Urinary bladder (tissue), 4 donors: ENCODE measurements around the gene SDF2L1. TPM values are rescaled to one million over a fixed set of nuclear protein-coding genes. Genes with fewer than 3 reads are reported as not detected.
A peak's percentile ranks its signal among the peaks of the same experiment; 100 is the strongest.
"Not testable (repeated sequence)": the region's sequence is repeated elsewhere in the genome, so short reads cannot be mapped to it uniquely, and the experiment has no call there.

Experiments
- DNase-seq: peaks from one replicate; pipeline ENCODE4 v3.0.0-alpha.2; 2015; ENCODE audit errors: extremely low spot score
- H3K27ac ChIP-seq: one replicate; pipeline ENCODE4 v1.5.1; 2013; ENCODE audit warnings: low read depth, mild to moderate bottlenecking, moderate library complexity
- H3K36me3 ChIP-seq: one replicate; pipeline ENCODE4 v1.6.1; 2013; ENCODE audit warnings: mild to moderate bottlenecking, moderate library complexity; ENCODE audit not compliant: insufficient read depth
- H3K4me1 ChIP-seq: one replicate; pipeline ENCODE4 v1.6.1; 2013; ENCODE audit warnings: mild to moderate bottlenecking, moderate library complexity; ENCODE audit not compliant: insufficient read depth
- H3K4me3 ChIP-seq: one replicate; pipeline ENCODE4 v1.5.1; 2013; ENCODE audit warnings: low read depth, low read length
- WGBS: extraction: QIAGEN DNeasy Blood & Tissue Kit; methylation state at CpG from one replicate; pipeline ENCODE4 v1.1.7; 2013; 5-methylcytosine and 5-hydroxymethylcytosine counted together
- polyA plus RNA-seq: library from polyadenylated mRNA; stranded (reverse); fragments of 200-250 nt; gene quantifications from one replicate; pipeline ENCODE4 v1.2.3, GENCODE V29; 2013
- small RNA-seq: library from RNA; depleted of rRNA; stranded (forward); fragments of <200 nt; gene quantifications from one replicate; pipeline ENCODE3, GENCODE V24; 2014
- total RNA-seq: library from RNA; depleted of rRNA; stranded (reverse); fragments of >200 nt; gene quantifications from one replicate; pipeline ENCODE4 v1.2.3, GENCODE V29; 2014
- donor health status: healthy with polysubstance abuse.
- donor health status: healthy.

The SDF2L1 gene
- total and polyA plus RNA-seq, 2 donors = 5.1 to 58.0 TPM

DNA sequence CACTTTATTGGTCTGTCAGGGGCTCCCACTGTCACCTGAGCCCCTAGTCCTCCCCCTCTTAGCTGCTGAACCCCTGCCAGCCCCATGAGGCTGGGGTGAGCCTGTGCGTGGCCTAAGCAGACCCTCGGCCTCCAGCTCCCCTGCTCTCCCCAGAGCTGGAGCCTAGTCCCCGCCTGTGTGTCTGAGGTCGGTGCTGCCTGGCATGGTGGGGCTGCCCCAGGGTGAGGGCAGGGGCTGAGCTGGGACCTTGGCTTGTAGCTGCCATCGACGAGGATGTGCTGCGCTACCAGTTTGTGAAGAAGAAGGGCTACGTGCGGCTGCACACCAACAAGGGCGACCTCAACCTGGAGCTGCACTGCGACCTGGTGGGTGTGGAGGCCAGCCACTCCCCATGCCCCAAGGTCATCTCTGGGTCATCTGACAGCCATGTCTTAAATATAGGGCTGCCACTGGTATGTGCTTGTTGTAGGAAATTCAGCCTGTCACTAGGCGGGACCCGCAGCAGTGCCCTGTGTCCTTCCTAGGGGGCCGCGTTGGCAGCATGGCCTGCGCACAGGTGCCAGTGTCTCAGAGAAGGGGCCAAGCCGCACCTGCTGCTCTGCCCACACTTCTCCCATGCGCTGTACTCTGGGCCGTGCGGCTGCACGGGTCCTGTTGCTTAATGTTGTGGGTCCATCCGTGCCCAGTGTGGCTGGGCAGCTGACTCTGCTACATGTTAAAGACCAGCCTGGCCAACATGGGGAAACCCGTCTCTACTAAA is 44.7 kb downstream of the SDF2L1 start:
- DNase-seq = no peak
- Histone ChIP-seq H3K4me1 (no peaks in the 10 kb centered on the region), H3K36me3 (no peaks in the 10 kb centered on the region), H3K27ac (no peak overlapping the region), H3K4me3 (no peak overlapping the region)
- WGBS = 94% methylated on average over 23 of the region's 23 CpGs

DNA sequence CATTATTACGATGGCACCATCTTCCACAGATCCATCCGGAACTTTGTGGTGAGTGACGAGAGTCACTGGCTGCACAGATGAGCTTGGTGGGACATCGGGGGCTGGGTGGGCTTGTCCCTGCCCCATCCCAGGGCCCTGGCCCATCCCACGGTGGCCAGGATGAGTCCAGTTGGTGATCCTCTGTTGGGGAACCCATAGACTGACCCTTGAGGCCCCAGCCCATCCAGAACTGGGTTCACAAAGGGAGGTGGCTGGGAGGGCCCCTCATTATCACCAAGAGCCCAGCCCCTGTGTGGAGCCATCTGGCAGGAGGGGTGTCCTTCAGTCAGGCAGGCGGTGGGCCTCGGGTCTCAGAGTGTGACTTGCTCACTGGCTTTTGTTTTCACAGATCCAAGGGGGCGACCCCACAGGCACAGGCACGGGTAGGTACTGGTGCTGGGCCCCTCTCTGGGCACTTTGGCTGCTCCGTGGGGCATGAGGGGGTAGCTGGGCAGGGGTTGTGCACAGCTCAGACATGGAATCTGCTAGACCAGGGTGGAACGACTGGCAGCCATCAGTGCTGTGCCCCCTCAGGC is 45.7 kb downstream of the SDF2L1 start:
- Histone ChIP-seq H3K36me3 (no peaks in the 10 kb centered on the region), H3K4me3 (no peak overlapping the region), H3K27ac (no peak overlapping the region), H3K4me1 (no peaks in the 10 kb centered on the region)
- WGBS = 93% methylated on average over 11 of the region's 11 CpGs
- DNase-seq = no peak

DNA sequence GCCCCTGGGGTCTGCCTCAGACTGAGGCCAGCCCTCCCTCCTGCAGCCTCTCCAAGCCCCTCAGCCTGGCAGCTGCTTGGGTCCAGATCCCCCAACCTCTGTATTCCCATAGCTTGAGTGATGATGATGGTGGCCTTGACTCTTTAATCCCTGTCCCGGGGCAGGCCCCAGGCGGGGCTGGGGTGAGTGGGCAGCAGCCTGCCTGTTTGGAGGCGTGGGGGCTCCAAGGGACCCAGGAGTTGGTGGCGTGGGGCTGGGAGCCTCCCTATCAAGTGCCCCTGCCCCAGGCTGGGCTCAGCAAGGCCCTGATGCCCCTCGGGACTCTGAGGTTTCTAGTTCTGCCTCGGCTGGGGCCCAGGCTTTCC is 46.2 kb downstream of the SDF2L1 start:
- WGBS = 90% methylated on average over 6 of the region's 6 CpGs
- H3K4me3 ChIP-seq = no peak overlapping the region
- H3K4me1 ChIP-seq = no peaks in the 10 kb centered on the region
- no peak for DNase-seq
- H3K36me3 ChIP-seq = no peaks in the 10 kb centered on the region
- H3K27ac ChIP-seq = no peak overlapping the region

DNA sequence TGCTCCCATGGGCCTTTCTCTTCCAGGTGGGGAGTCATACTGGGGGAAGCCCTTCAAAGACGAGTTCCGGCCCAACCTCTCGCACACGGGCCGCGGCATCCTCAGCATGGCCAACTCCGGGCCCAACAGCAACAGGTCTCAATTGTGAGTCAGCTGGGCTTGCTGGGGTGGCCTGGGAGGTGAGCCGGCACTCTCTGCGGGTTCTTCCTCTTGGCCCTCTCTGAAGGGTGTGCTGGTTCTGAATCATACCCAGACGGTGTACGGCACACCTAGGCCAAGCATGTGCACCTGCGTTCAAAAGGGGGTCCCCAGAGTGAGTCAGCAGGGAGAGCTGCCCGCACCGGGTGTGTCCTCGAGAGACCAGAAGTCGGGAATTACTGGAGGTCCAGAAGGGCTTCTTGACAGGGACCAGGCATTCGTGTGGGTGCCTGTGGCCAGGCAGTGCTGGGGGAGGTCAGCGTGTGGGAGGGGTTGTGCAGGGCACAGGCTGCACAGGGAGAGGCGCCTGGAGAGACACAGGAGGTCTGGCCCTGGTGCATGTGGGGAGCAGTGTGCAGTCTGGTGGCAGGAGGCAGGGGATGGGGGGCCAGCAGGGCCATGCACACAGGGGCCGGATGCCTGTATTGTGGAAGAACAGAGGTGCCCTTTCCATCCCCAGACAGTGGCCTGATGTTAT is 46.7 kb downstream of the SDF2L1 start:
- H3K27ac ChIP-seq = no peak overlapping the region
- H3K4me3 ChIP-seq = no peak overlapping the region
- H3K4me1 ChIP-seq = no peaks in the 10 kb centered on the region
- no peak for DNase-seq
- 92% methylated on average over 20 of the region's 20 CpGs for WGBS
- peaks cover 1% of the 10 kb centered on the region for H3K36me3 ChIP-seq

DNA sequence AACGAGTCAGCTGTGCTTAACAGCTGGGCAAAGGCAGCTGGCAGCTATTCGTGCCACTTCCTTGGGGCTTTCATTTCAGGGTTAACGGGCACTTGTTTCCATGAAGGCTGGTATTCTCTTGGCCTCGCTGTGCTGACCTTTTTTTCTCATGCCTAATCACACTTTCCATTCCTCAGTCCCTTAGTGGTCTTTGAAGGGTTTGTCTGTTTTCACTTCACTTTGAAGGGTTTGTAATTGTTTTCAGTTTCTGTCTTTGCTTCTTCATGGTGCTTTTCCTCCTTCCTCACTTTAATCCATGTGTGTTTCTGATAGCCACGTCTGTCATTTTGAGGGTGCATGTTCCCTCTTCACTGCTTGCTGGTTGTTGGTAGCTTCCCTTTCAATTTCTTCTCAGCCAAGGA is 48.3 kb downstream of the SDF2L1 start:
- no peaks in the 10 kb centered on the region for H3K4me1 ChIP-seq
- H3K4me3 ChIP-seq = no peak overlapping the region
- no peak for DNase-seq
- WGBS = 75% methylated on average over 5 of the region's 5 CpGs
- peaks cover 6% of the 10 kb centered on the region for H3K36me3 ChIP-seq
- H3K27ac ChIP-seq = no peak overlapping the region

DNA sequence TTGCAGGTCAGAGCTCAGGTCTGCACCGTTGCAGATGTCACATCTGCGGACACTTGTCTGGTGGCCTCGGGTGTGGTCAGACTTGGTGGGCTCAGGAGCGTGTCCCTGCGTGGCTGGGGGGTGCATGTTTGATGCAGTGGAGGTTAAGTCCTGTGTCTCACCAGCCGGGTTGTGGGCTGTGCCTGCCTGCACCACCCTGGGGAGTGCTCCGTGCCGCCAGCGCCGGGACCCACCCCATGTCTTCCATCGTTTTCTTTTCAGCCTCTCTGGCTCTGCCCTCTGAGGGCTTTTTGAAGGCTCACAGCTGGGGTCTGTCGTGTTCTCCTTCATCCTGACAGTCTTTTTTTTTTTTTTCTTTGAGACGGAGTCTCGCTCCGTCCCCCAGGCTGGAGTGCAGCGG is 49.7 kb downstream of the SDF2L1 start:
- no peak overlapping the region for H3K4me3 ChIP-seq
- H3K36me3 ChIP-seq = peaks cover 8% of the 10 kb centered on the region
- no peaks in the 10 kb centered on the region for H3K4me1 ChIP-seq
- no peak overlapping the region for H3K27ac ChIP-seq
- DNase-seq = no peak
- 84% methylated on average over 16 of the region's 16 CpGs for WGBS

DNA sequence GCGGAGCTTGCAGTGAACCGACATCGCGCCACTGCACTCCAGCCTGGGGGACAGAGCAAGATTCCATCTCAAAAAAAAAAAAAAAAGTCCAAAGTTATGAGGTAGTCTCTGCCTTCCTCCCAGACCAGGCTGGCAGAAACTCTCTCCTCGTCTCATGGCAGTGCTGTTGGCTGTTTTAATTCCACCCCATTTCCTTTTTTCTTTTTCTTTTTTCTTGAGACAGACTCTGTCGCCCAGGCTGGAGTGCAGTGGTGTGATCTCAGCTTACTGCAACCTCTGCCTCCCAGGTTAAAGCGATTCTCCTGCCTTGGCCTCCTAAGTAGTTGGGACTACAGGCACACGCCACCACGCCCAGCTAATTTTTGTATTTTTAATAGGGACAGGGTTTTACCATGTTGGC is 50.8 kb downstream of the SDF2L1 start:
- not testable (repeated sequence) for H3K36me3 ChIP-seq, H3K27ac ChIP-seq, H3K4me1 ChIP-seq, H3K4me3 ChIP-seq, DNase-seq
- WGBS = 92% methylated on average over 9 of the region's 9 CpGs

DNA sequence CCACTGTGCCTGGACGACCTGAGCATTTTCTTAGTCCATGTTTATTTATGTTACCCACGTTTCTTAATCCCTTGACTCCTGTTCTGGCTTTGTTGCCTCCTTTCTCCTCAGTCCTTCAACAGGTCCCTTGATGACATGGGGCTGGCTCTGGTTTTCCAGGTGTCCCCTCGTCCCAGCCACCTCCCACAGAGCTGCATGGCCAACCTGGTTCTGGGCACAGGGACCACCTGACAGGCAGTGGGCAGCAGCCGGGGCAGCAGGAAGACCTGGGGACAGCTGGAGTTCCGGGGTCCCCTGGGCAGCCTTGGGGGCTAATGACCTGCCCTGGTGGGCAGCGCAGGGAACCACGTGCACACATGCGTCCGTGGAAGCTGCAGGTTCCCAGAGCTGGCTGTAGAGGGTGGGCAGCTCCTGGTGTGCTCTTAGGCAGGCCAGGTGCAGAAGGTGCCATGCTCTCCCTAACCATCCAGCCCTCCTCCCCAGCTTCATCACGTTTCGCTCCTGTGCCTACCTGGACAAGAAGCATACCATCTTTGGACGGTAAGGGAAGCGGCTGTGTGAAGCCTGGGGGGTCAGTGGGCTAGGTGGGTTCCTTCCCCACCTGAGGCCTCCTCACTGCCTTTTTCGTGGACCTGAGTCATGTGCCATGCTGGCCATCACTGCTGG is 51.4 kb downstream of the SDF2L1 start:
- no peak overlapping the region for H3K27ac ChIP-seq
- WGBS = 87% methylated on average over 14 of the region's 14 CpGs
- DNase-seq = no peak
- H3K4me1 ChIP-seq = no peaks in the 10 kb centered on the region
- peaks cover 8% of the 10 kb centered on the region for H3K36me3 ChIP-seq
- H3K4me3 ChIP-seq = no peak overlapping the region

Small RNAs within 50 kb of the gene (small RNA-seq; reads per million reads assigned to genes)
- 6.4 reads per million, percentile 92 among the genes with 10 or more reads in this experiment for gene MIR301B

Other genes with a start within 250 kb of the SDF2L1 start
- gene HIC2, start 224.9 kb upstream of the SDF2L1 start, total RNA-seq = 5.0 TPM
- gene HIC2, start 224.9 kb upstream of the SDF2L1 start, polyA plus RNA-seq = 2.0 TPM
- 0.85 TPM for gene TMEM191C, start 174.9 kb upstream of the SDF2L1 start, total RNA-seq
- gene TMEM191C, start 174.9 kb upstream of the SDF2L1 start, polyA plus RNA-seq = 0.80 TPM
- gene RIMBP3C, start 90.8 kb upstream of the SDF2L1 start, total RNA-seq = 0.26 TPM
- gene RIMBP3C, start 90.8 kb upstream of the SDF2L1 start, polyA plus RNA-seq = not detected
- 32.4 TPM for gene UBE2L3, start 74.6 kb upstream of the SDF2L1 start, total RNA-seq
- 55.6 TPM for gene UBE2L3, start 74.6 kb upstream of the SDF2L1 start, polyA plus RNA-seq
- 3.7 TPM for gene YDJC, start 12.3 kb upstream of the SDF2L1 start, total RNA-seq
- gene YDJC, start 12.3 kb upstream of the SDF2L1 start, polyA plus RNA-seq = 26.4 TPM
- 0.53 TPM for gene CCDC116, start 9.5 kb upstream of the SDF2L1 start, total RNA-seq
- 0.37 TPM for gene CCDC116, start 9.5 kb upstream of the SDF2L1 start, polyA plus RNA-seq
- gene PPIL2, start 23.7 kb downstream of the SDF2L1 start, total RNA-seq = 26.8 TPM
- 26.3 TPM for gene PPIL2, start 23.7 kb downstream of the SDF2L1 start, polyA plus RNA-seq
- 7.0 TPM for gene YPEL1, start 93.5 kb downstream of the SDF2L1 start, total RNA-seq
- gene YPEL1, start 93.5 kb downstream of the SDF2L1 start, polyA plus RNA-seq = 5.5 TPM
- 72.9 TPM for gene MAPK1, start 225.3 kb downstream of the SDF2L1 start, total RNA-seq
- 39.2 TPM for gene MAPK1, start 225.3 kb downstream of the SDF2L1 start, polyA plus RNA-seq